DMS153 treated with DMSO at 0.1 percent for 48 hours (cell line): Measurements from ENCODE around the gene OPA3.
"Not testable (repeated sequence)": the region's sequence is repeated elsewhere in the genome, so short reads cannot be mapped to it uniquely, and the experiment has no call there.

Experiments
- DNase-seq: peaks from one replicate; lab custom pipeline; 2025; ENCODE audit not compliant: unreplicated experiment; lab: John Stamatoyannopoulos, UW

OPA3 gene

GRCh38 chr19:45584332-45585157 lies at the start of gene OPA3:
Gene OPA3 (minus strand): TSS chr19:45584802. CDS start chr19:45584764, 38 bp downstream.
- DNase-seq: peak; percentile 97

DNA sequence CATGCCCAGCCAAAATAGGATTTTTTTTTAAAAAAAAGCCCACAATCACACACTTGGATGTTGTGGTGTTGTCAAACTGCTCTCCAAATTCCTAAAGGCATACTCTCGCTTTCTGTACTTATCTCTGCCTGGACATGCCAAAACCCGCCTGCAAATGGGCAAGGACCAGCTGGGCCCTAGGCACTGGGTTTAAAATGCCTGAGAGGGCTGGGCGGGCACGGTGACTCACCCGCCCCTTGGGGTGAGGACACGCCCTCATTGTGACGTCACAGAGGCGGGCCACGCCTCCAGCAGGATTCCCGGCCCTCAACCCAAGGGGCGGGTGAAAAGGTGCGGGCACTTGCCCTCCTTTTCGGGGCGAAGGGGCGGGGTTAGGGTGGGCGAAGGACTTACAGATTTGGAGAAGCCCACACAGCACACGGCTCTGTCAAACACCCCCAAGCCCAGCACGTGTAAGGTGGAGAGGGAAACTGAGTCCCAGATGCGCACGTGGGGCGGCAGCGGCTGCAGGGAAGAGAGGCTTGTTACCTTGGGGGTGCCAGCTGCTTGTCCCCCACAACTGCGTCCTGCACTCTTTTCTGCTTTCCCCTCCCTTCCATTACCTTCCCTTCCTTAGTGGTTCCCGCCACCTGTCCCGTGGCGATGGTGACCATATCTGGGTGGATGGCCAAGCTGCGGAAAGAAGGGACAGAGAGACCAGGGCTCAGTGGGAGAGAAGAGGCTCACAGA lies 48.0 kb upstream of the OPA3 start:
- peak; percentile 30 for DNase-seq

- no peak for DNase-seq
These were observed 45.9 kb upstream of the OPA3 start for GRCh38 chr19:45630463-45630862.

DNA sequence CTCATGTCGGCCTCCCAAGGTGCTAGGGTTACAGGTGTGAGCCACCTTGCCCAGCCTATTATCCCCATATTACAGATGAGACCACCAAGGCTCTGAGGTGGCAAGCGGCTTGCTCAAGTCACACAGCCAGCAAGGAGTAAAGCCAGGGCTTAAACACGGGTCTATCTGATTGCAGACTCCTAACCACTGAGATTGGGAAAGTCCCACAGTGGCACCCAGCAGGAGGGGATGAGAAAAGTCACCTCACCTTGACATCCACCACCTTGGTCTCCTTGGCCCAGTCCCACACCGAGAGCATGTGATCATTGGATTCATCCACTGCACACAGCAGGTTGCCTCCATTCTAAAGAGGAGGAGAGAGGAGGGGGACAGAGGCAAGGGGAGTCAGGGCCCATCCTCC lies 45.1 kb upstream of the OPA3 start:
- no peak for DNase-seq

- not testable (repeated sequence) for DNase-seq
These were observed 43.6 kb upstream of the OPA3 start for GRCh38 chr19:45628219-45628618.

GRCh38 chr19:45623984-45624383 lies 39.4 kb upstream of the OPA3 start:
- DNase-seq: no peak

- no peak for DNase-seq
These were observed 37.4 kb upstream of the OPA3 start for GRCh38 chr19:45621976-45622503.

GRCh38 chr19:45621389-45621788 lies 36.8 kb upstream of the OPA3 start:
- DNase-seq: no peak

DNA sequence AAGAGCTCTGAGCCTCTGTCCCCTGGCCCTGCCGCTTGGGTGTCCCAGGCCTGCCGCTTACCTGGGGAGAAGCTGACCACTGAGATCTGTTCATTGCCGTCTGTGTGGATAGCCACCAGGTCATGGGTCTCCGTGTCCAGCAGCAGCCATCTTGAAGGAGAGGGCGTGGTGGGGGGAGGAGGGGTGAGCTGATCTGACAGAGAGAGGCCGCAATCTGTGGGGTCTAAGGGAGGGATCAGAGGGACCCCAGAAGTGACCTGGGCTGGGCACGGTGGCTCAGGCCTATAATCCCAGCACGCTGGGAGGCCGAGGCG lies 32.1 kb upstream of the OPA3 start:
- DNase-seq: no peak

- DNase-seq: peak; percentile 70
These were observed 31.4 kb upstream of the OPA3 start for GRCh38 chr19:45615795-45616703.

DNA sequence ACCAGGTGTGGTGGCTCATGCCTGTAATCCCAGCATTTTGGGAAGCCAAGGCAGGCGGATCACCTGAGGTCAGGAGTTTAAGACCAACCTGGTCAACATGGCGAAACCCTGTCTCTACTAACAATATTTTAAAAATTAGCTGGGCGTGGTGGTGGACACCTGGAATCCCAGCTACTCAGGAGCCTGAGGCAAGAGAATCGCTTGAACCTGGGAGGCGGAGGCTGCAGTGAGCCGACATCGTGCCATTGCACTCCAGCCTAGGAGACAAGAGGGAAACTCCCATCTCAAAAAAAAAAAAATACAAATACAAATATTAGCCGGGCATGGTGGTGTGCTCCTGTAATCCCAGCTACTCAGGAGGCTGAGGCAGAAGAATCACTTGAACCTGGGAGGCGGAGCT lies 30.5 kb upstream of the OPA3 start:
- DNase-seq: not testable (repeated sequence)

DNA sequence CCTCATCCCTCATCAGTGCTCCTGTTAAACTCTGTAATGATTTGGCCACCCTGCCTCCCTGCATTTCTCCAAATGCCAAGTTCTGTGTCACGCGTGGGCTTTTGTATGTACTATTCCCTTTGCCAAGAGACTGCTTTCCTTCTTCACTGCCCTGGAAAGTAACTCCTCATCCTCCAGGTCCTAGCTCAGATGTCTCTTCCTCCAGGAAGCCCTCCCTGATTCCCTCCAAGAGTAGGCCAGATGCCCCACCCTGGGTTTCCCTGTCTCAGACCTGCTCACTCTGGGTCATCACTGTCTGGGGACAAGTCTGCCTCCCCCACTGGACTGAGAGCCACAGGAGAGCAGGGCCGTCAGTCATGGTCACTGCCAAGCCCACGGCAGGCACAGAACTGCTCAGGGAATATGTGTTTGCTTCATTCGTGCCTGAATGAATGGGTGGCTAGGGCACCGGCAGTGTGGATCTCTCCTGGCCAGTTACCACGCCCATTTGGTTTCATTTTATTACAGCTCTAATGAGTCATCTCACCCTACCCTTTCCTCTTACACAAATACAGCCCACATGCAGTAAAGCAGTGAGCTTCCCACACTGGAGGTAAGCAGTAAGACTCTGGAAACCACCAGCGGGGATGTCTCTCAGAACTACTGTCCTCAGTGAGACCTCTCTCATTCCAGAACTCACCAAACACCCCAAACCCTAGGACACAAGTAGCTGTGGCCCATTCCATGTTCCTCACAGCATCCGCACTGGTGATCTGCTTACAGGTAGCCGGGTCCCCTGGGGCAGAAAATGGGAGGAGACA lies 29.5 kb upstream of the OPA3 start:
- DNase-seq: no peak

GRCh38 chr19:45608948-45609347 lies 24.3 kb upstream of the OPA3 start:
- DNase-seq: no peak

DNA sequence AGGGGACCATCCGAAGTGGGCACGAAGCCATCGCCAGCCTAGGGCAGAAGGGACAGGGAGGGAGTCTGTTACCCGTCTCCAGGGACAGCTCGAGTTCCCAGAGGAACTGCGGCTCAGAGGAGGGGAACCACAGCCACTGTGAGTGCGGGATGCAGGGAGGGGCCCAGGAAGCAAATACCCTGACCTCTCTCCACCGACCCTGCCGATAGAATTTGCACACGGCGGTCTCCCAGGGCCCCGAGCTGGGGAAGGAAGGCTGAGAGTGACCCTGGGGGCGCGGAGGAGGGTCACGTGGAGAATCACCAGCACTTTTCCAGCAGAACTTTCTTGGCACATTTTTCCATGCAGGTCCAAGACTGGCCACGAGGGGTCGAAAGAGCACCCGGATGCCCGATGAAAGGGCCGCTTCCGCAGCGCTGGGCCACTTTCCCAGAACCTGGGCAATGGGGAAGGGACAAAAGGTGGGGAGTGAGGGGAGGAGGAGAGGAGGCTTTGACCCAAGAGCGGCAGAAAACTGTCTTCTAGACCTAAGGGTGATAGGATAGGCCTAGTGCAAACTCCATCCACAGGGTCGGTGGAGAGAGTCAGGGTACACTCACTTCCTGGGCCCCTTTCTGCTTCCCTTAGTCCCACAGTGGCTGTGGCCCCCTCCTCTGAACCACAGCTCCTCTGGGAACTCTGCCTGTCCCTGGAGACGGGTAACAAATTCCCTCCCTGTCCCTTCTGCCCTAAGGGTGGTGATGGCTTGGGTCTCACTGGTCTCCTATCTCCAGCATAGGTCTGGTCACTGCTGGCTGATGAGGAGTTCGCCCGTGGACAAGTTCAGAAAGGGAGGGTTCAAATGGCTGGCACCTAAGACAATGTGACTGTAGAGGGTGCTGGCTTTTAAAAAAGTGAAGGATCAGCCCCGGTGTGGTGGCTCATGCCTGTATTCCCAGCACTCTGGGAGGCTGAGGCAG lies 22.7 kb upstream of the OPA3 start:
- peak; percentile 14 for DNase-seq

DNA sequence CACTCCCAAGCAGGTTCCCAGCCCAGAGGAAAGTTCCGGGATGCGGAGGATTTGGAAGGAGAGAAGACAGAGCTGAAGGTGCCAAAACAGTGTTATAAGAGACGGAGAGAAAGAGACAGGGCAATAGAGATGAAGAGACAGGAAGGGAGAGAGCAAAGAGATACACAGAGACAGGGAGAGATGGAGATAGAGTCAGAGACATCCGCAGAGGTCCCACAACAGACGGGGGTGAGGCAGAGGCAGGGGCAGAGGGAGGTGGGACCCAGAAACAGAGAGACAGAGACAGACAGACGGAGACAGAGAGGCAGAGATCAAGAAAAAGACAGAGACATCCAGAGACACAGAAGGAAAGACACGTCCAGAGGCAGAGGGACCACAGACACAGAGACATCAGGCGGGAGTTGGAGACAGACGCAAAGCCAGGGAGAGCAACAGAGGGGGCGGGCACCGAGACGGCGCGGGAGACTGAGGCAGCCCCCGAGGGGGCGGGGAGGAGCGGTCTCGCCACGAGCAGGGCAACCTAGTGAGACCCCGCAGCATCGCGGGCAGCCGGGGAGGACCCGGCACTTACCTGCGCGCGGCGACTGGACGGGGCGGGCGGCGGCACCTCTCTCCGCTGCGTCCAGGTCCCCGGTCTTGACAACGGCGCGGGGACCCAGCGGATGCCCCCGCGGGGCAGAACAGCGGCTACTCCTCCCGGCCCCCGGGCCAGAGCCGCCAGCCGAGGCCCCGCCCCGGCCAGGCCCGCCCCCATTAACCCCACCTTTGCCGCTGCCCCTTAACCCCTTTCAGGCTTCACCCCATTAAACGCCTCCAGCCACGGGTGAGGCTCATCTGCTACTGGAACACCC lies 17.1 kb upstream of the OPA3 start, which contains the start of gene GPR4:
GPR4 (minus strand) TSS at position 689 of the 851 bp plus-strand sequence. CDS start 10,346 bp downstream, outside the sequence.
- DNase-seq: no peak

- no peak for DNase-seq
These were observed 16.5 kb upstream of the OPA3 start for GRCh38 chr19:45601115-45601514.

GRCh38 chr19:45600340-45600885 lies 15.8 kb upstream of the OPA3 start:
- no peak for DNase-seq

- DNase-seq: no peak
These were observed 14.7 kb upstream of the OPA3 start for GRCh38 chr19:45599286-45599685.
